HS-27A (cell line): ENCODE results near the gene TMEM255A.

Source experiments
- DNase-seq: peaks from one replicate; pipeline ENCODE4 v3.0.0-alpha.2; 2012; ENCODE audit warnings: low read depth, missing footprints

Gene TMEM255A

GRCh38 chrX:120269373-120270035, 41.8 kb downstream of the TMEM255A start:
- no peak for DNase-seq

DNA sequence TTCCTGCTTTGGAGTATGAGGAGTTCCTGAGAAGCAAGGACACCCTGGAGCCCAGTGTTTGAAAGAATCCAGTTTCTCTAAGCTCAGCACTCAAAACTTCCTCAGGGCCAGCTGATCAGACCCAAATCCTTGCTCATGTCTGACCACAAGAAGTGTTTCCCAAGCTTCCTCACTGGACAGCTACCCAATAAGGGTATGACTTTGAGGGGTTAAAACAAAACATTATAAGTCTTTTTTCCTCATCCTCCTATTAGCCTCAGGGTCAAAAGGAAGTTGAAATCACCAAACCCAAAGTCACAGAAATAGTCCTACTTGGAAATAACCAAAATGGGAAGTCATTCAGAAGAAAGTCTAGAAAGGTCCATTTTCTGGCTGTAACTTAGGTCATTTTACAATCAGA, 46.9 kb downstream of the TMEM255A start:
- no peak for DNase-seq

DNA sequence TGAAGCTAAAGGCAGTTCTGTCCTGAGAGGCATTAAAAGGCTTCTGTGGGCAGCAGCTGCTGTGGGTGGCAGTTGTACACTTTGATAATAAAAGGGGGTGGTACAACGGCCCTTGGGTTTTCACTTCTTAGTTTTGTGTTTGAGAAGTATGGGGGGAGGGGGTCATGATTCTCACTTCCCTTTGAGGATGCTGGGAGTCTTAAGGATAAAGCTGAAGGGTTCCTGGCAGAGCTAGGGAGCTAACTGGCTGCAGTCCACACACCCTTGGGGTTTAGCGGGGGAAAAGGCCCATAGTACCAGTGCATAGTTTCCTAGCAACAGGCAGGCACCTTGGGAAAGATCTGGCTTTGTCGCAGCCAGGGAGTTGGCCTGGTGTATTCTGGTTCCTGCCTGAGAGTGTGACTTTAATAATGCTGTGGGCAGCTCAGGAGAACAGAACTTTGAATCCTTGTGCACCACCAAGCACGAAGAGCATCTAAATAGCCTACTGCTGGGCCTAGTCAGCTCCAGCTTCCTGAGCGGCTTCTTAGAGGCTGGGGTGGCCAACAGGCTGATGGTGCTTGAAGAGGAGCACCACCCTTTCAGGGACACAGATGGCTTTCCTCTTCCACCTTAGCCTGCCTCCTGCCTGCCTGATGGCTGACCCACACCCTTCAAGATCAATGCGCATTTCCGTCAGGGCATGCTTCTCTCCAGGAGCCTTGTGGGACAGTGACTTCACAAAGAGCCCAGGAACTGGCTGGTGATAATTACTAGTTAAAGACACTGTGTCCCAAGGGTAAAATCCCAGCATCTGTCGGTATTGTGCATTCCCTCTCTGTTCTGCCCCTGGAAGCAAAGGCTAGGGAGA, 48.2 kb downstream of the TMEM255A start:
- no peak for DNase-seq

DNA sequence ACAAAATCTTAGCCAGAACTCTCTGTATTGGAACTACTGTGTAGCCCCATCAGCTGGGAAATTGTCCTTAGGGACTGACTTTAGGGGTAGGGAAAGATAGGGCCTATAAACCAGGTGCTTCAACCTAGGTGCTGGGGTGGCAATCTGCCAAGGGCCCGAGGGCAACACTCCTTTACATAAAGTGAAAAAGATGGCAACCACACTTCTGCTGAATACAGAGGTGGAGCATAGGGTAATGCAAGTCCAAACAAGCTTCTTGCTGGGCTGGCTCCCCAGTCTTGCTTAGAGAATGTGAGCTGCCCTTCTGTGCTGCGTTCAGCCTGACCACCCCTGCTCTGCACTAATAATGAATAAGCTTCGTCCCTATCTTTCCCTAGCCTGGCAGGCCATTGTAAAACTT, 50.9 kb downstream of the TMEM255A start:
- no peak for DNase-seq

GRCh38 chrX:120253784-120254183, 57.5 kb downstream of the TMEM255A start:
- no peak for DNase-seq

GRCh38 chrX:120251471-120252011, 59.7 kb downstream of the TMEM255A start:
- no peak for DNase-seq

DNA sequence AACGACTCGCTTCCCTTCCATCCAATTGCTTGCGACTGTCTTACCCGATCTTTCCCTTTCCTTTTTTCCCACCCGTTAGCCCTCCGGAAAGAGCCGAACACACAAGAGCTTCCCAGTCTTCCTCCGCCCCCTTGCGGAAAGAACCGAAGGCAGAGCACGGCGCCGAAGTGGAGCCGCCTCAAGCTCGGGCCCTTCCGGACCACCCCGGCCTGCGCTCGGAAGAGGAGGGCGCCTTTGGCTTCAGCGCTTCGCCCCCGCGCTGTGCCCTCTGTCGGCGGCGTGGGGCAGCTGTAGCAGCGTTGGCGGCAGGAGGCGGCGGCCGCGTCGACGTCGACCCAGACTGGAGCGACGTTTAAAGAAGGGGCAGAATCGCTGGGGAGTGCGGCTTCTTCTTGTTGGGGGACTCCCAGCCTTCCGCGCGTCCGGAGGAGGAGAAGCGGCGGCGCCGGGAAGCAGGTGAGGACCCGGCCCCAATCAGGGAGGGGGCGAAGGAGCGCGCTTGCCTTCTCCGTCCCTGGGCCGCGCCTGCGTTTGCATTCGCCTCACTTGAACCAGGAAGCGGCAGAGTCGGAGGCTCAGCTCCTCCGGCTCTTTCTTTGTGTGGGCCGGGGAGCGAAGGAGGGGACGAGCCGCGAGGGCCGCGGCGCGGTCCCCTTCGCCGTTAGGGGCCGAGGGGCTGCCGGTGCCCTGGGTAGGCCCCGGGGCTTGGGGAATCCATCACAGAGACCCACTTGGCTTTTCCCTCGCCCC, 60.6 kb downstream of the TMEM255A start, which contains the start of gene ZBTB33:
ZBTB33 (plus strand) TSS at position 291 of the 750 bp plus-strand sequence. CDS start 2,604 bp downstream, outside the sequence.
- DNase-seq = peak; percentile 75

GRCh38 chrX:120244735-120245498, 66.3 kb downstream of the TMEM255A start:
- DNase-seq = peak; percentile 36

DNA sequence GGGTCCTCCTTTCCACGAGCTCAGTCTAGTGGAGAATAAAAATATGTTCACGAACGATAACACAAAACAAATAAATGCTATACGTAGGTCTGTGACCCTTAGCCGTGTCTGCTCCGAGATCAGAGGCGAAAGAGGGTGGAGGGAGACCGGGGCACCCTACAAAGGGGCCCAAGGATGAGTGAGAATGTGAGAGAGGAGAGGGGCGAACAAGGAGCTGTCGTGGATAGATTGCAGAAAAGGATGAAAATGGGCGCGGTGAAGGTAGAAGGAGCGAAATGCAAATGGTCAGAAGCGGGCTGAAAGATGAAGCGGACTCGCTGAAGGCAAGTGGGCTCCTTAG, 66.9 kb downstream of the TMEM255A start:
- no peak for DNase-seq

- DNase-seq = no peak
These were observed 68.4 kb downstream of the TMEM255A start for GRCh38 chrX:120242813-120243212.

GRCh38 chrX:120238933-120239332, 72.3 kb downstream of the TMEM255A start:
- DNase-seq = no peak

DNA sequence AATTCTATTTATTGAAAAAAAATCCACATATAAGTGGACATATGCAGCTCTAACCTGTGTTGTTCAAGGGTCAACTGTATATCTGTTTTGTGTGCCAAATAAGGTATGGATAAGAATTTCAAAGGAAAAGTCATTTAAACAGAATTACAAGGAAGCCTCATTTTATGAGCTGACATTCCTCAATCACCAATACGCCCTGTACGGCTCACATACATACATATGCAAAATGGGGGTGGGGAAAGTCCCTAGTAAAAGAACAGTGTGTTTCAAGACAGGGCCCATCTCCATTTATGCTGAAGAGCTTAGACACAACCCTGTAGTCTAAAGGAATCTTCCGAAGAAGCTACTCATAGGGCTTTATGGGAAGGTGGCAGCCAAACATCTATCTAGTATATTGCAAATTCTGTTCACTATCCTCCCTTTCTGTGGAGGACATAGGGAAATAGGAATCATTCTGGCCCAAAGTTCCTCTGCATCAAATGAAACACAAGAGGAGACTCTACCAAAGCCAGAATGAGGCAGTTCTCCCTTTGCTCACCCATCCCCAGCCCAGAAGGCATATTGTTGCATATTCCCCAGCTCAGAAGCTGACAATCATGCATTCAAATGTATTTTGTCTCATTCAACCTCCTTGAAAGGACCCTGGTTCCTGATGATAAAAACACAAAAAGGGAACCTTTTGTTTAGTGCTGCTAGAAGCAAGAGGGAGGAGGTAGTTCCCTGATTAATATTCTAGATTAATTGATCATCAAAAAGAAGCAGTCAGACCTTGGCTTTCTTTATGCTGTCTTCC, 74.4 kb downstream of the TMEM255A start:
- DNase-seq = no peak

DNA sequence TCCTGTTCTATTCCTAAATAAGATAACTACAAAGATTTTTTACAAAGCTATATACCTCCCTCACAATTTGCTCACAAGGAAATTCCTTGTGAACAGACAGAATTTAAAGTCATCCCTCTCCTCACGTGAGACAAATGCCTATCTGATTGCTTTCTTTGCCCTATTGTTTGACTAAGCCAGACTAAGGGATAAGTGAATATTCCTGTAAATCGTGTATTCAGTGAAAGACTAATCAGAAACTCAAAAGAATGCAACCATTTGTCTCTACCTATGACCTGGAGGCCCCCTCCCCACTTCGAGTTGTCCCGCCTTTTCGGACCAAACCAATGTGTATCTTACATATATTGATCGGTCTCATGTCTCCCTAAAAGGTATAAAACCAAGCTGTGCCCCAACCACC, 76.0 kb downstream of the TMEM255A start:
- DNase-seq = no peak

DNA sequence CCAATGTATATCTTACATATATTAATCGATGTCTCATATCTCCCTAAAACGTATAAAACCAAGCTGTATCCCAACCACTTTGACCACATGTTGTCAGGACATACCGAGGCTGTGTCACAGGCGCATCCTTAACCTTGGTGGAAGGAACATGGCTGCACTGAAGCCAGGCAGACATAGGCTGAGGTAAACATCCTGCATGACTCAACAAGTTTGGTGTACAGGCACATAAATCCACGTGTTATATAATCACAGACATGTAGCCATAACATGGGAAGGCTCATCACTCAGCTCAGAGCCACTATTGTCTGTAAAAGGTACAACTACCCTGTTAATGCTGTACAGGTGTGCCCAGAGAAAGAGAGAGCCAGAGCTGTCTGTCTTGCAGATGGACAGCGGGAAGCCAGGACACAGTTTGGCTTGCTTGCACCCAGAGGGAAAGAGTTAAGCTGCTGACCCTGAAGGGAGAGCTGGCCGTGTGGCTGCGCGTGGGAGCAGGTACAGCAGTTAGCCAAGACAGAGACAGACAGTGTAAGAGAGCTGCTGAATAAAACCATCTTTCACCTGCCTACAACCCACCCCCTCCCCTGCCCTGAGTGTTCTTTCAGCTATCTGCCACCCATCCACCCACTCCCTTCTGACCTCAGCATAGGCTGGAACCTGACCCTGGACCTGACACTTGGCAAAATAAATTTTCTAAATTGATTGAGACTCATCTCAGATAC, 82.9 kb downstream of the TMEM255A start:
- no peak for DNase-seq

DNA sequence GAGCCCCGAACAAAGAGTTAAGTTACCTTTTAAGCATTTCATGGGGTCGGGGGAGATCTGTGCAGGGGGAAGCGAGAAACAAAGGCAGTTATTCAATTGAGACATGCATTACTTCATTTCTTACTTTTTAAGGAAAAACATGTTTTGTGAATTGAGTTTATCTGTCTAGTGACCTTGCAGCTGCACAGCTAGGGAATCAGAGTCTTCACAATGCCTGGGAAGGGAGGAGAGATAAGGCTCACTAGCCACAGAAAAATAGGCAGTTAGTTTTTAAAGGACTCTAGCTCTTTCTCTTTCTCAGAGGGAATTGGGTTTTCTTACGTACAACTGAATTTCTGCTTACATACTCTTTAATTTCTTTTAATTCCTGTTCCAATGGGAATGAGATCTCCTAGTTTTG, 86.9 kb downstream of the TMEM255A start:
- DNase-seq = no peak

- no peak for DNase-seq
These were observed 87.9 kb downstream of the TMEM255A start for GRCh38 chrX:120223374-120223773.

DNA sequence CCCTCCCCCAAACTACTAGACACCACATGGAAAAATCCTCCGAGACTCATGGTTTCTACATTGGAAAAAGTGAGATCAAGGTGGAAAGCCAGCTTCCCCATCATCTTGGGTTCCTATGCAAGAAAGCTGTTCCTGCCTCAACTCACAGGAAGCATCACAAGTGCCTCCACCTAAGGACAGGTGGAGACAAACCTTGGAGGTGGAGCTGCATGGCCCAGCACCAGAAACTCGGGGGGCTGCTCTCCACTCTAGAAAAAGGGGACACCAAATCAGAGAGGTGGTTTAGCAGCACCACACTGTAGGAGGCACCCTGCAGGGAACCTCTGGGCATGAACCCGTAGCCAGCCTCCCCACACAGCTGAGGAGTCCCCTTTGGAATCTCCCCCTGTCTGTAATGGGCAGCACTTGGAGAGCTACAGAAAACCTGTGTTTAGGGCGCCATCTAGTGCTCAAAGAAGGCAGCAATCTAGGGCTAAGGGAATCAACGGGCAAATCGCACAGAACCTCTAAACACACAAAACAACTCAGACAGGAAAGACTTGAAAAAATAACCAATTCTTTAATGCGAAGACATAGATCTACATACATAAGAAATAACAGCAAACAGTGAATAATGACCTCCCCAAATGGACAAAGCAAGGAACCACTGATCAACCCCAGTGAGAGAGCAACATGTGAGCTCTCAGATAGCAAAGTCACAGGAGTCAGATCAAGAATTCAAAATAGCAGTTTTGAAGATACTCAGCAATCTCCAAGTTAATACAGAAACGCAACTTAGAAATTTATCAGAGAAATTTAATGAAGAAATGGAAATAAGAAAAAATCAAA, 97.6 kb downstream of the TMEM255A start:
- peak; percentile 3 for DNase-seq
